ENCODE data around the gene ZNF697. TPM values are rescaled to one million over a fixed set of nuclear protein-coding genes. Genes with fewer than 3 reads are reported as not detected.
"Not testable (repeated sequence)": the region's sequence is repeated elsewhere in the genome, so short reads cannot be mapped to it uniquely, and the experiment has no call there.

Gene ZNF697
- total RNA-seq, 1 donor from 2014 or later, result 11.0 TPM

DNA sequence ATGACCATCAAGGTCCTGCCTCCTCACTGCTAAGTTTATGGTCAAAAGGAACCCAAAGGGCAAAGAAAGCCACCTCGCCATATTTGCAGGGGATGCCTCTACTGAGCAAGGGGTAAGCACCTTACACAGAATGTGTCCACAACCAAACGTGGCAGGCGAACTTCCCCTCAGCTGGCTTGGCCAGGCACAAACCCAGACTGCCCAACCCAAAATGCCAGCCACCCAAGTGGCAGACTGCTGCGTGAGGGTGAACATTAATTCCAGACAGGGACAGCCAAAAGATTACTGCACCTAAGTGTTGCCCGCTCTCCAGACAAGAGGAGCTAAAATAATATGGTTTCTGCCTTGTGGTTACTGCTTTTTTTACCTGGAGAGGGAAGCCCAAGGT, 16.0 kb downstream of the ZNF697 start:
- no peak for DNase-seq (ENCODE audit: low spot score)

DNA sequence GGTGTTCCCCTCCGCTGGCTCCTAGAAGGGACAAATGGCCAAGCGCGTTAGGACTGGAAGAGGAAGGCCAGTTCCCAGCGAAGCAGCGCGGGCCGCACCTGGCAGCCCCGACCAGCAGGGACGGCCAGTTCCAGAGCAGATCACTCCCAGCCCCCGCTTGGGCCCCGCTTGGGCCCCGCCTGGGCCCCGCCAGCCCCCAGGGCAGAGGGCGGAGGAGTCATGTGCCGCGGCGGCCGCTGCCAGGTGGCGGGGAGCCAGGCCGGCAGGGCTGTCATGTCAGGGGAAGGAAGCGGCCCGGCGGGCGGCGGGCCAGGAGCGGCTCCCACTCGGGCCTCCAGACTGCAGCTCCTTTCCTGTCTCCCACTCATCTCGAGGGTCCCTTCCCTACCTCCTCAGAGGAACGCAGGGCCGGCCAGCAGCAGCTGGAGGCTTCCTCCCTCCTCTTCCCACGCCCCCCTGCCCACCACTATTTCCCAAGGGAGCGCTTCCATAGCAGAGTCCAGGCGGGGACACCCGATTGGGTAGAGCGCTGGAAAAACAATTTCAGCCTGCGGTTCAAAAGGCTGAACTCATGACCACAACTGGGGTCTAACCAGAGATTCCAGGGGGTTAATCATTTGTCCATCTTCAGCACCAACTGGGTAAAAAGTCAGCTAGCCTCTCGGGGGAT, 16.5 kb downstream of the ZNF697 start:
- DNase-seq (ENCODE audit: low spot score), result peak; percentile 95

DNA sequence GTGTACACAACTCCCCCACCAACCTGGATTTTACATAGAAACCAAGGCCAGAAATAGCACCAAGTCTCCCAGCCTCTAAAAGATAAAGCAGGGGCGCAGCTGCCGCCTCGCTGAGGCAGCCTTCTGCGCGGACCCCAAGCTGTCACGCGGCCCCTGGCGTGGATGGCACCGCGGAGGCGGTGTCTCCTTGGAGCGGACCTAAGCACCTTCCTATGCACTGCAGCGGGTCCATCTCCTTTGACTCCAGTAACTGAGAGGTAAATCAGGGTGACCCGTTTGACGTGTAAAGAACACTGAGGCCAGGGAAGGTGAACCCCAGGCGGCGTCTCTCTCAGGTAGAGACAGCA, 17.0 kb downstream of the ZNF697 start:
- DNase-seq (ENCODE audit: low spot score), result no peak

DNA sequence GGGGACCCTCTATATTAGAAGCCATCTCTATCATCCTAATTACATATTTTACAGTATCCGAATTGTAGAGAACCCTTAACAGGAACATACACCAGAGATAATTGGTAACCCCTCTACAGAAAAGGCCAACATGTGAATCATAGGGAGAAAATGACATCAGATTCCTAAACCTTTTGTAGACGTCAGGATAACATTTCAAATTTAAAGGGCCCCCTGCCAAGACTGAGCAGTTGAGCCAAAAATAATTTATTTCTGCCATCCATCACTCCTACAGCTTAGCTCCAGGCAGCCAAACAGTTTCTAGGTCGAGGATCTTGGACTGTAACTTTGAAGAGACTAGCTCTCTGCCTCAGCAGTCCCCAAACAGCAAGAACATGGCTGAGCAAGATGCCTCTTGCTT, 21.2 kb downstream of the ZNF697 start:
- no peak for DNase-seq (ENCODE audit: low spot score)

DNA sequence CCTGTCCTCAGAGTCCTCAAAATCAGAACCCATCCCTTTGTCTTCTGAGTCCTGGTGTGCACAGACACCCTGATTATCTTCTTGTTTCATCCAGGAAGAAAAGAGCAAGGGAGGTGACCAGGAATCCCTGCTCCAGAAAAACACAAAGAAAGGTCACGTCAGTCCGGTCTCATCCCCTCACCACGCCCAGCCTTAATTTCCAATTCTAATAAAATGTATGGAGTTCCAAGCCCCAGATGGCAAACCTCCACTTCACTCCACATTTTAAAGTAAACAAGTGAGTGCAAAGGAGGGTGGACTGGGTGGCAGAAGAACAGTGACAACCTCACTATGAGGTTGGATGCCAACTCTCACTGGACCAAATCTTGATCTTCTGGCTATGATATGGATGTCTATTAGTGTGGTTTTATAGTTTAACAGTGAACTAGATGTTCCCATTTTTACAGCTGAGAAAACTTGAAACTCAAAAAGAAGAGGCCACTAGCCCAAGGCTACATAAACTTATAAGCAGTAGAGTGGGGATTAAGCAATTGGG, 22.0 kb downstream of the ZNF697 start:
- DNase-seq (ENCODE audit: low spot score), result no peak

DNA sequence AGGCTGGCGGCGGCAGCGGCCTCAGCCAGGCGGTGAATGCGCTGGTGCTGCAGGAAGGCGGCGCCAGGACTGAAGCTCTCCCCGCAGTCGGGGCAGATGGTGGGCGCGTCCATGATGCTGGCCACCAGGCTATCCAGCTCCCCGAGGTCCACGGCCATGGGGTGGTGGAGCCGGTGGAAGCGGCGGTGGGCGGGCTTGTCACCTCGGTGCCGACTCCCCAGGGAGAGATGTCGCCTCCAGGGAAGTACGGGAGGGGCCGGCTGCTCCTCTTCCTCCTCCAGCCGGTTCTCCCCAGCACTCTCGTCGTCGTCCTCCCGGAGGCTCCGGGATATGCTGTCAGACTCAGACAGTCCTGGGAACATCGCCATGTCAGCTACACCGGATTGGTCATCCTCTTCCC, 24.4 kb downstream of the ZNF697 start:
- DNase-seq (ENCODE audit: low spot score), result no peak

DNA sequence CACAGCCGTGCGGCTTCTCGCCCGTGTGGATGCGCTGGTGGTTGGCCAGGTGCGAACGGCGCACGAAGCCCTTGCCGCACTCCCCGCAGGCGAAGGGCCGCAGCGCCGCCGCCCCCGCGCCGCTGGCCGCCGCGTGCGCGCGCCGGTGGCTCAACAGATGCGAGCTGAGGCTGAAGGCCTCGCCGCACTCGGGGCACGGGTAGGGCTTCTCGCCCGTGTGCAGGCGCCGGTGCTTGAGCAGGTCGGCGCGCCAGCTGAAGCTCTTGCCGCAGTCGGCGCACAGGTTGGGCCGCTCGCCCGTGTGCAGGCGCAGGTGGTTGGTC, 24.9 kb downstream of the ZNF697 start:
- DNase-seq (ENCODE audit: low spot score), result no peak

DNA sequence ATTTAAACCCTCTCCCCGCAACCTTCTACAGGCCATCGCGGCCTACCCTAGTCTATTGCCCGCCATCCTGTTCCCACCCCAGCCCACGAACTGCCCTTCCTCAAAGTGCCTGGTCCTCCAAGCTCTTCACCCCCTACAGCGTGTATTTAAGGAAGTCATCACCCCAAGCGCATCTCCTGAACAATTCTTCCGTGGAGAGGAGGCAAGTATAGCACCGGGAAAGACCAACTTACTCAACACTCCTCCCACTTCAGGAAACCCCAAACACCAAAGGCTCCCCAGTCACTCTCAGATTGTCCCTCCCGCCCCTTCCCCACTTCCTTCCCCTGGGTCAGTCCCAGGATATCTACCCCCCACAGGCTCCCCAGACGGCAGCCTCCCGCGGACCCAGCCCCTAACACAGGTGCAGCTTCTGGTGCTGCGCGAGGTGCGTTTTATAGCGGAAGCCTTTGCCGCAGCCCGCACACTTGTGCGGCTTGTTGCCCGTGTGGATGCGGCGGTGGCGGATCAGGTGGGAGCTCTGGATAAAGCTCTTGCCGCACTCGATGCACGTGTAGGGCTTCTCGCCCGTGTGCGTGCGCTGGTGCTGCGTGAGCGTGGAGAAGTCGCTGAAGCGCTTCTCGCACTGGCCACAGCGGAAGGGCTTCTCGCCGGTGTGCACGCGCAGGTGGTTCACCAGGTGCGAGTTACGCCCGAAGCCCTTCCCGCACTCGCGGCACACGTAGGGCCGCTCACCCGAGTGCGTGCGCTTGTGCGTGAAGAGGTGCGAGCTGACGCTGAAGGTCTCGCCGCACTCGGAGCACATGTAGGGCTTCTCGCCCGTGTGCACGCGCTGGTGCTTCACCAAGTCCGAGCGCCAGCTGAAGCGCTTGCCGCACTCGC, 25.5 kb downstream of the ZNF697 start:
- DNase-seq (ENCODE audit: low spot score), result no peak

DNA sequence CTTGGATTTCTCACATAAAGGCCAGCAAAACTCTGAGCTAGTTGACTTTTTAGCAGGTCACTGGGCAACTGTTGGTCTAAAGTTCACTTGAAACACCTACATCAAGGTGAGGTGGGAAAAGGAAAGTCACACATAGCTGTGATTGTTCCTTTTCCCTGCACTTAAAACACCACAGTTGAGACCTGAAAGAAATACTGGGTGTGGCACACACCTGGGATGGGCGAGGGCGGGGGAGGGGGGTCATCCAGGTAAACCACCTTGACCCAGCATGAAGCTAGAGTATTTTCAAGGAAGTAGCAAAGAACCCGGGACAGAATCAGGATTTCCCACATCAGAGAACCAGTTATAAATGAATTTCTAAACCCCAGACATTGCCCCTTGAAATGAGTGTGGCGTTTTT, 26.4 kb downstream of the ZNF697 start:
- no peak for DNase-seq (ENCODE audit: low spot score)

DNA sequence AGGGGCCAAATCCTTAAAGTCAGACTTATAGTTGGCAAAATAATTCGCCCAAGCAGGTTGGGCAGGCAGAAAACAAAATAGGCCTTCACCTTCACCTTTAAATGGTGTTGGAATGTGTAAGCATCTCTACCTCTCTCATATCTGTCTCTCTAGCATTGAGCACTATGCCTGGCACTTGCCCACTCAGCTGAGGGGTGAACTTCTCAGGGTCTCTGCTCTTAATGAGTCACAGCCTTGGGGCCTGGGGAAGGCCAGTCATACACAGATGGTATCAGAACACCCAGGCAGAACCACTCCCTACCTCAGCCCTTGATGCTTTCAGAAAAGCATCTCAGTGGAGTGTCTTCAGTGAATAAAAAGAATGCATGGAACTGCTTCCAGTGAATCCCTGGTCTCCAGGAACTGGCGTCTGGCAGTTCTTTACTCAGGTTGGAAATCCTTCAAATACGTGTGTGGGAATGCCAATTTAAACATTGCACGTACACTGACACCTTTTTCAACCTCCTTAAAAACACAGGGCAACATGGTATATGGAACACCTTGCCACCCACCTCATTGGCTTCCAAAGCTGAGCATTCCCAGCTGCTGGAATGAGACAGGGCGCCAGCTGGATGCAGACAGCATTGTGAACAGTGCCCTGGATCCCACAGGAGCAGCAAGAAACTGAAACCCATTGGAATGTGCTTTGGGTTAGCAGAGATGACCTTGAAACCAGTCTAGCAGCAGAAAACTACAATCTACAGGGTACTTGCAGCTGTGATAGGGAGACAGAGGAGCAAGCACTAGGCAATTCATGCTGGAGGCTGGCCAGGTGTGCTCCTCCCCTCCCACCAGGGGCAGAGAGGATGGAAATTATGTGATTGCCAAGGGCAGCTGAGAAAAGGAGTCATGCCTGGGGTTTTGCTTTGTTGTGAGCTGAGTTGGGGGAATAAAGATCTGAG, 30.0 kb downstream of the ZNF697 start:
- DNase-seq (ENCODE audit: low spot score), result no peak

DNA sequence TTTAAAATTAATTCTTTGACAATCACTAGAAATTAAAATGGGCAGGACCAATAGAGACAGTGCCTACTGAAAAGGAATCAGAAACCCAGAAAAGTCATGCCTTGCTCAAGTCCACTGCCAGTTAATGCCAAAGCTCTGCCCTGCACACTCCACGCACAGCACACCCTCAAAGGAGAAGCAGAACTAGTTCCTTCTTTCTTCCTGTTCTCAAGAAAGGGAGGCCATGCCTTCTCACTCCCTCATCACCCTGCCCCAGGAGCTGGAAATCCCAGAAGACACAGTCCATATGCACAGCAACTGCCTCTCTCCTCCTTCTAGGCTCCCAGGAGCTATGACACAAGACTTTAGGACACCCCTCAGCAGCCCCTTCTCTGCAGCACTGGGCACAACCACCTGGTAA, 31.3 kb downstream of the ZNF697 start:
- not testable (repeated sequence) for DNase-seq (ENCODE audit: low spot score)

DNA sequence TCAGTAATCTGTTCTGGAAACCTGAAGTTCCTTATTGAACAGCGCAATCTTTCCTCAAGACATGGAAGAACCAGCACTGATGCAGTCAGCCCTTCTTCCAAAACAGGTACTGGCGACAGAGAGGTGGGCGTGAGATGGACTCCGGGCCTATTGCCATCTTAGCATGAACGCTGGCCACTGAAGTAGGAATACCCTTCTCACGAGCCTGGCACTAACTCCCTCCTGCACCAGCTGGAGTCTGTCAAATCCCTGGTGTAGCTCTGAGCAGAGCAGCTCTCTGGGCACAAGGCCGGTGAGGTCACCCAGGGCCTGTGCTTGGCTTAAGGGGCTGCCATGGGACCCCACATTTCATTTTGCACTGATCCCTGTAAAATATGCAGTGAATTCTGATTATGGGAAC, 33.0 kb downstream of the ZNF697 start:
- not testable (repeated sequence) for DNase-seq (ENCODE audit: low spot score)

DNA sequence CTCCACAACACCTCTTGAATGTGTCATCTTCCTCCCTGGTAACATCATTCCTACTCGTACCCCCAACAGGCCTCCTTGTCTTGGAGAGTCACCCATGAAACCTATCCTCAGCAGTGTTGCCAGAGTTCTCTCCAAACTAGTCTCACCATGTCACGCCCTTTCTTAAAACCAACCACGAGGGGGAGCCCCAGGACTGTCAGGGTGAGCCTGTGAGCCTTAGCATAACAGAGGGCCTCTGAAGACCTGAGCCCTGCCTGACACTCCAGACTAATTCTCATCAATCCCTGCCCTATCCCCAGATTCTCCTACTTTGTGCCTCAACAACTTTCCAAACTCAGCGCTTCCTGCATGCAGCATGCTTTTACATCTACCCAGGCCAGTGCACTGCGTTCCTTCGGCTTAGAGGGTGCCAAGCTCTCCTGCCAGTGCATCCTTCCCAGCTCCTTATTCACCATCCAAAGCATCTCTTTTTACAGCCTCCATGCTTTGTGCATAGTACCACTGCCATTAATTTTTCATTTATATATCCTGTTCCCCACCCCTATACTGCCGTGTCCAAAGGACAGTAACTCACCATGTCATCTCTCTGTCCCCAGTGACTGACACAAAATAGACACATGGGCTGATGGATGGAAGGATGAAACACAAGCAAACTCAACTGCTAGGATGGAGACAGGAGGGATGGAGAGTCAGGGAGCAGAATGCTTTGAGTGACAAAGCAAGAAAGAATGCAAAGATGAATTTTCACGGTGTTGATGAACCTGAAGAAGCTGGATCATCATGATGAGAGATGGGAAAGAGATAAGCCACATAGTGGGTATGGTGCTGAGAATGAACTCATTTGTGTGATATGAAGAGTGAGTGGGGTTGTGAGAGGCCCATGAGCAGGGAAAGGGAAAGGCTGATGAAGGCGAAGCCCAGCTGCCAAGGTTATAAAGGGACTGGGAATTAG, 34.0 kb downstream of the ZNF697 start:
- DNase-seq (ENCODE audit: low spot score), result no peak

DNA sequence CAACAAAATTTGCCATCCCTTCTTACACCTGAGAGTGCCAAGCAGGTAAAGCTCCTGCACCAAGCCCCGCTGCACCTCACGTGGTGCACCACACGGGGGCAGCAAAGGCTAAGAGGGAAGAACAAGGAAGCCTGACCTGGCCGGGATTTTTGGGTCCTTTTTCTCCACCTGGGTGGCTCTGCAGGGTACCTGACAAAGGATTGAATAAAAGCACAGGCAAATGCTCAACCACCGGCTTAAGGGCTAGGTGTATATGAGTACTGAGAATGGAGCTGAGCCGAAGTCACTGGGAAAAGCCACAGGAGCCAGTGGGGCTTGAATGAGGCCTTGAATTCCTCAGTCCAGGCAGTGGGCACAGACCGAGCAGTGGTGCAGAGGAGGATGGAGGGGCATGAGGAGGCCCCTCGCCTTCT, 36.4 kb downstream of the ZNF697 start:
- no peak for DNase-seq (ENCODE audit: low spot score)

DNA sequence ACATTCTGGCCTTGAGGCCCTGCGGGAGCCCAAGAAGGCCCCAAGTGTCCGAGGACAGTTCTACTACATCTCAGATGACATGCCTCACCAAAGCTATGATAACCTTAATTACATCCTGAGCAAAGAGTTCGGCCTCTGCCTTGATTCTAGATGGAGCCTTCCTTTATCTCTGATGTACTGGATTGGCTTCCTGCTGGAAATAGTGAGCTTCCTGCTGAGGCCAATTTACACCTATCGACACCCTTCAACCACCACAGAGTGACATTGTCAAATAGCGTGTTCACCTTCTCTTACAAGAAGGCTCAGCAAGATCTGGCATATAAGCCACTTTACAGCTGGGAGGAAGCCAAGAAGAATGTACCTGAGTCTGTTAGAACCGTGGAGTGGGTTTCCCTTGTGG, 39.2 kb downstream of the ZNF697 start:
- not testable (repeated sequence) for DNase-seq (ENCODE audit: low spot score)

DNA sequence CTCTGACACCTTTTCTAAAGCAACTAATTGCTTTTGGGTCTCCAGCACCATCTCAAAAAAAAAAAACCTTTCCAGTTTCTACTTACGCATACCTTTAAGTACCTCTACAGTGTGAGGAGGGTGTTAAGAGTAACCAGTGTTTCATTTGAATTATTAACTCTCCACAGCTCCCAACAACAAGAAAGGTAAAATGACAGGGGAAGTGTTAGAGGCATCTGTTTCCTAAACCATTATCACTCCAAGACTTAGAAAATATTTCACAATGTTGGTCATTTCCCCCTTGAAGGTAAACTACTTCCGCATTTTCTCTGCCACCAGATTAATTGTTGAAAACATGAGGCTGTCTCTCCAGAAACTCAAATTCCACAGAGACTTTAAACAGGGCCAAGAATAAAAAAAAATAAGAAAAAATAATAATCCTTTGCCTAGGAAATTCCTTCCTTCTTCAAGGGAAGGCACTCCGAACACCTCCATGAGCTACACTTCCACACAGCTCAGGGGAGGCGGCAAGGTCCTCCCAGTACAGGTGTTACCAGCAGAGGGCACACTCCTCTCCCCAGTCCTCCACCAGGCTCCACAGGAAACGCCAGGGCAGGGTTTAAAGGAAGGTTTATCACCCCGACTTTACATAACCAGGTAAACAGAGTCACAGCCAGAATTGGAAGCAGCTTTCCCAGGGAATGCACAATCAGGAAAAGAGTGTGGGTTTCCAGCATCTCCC, 40.8 kb downstream of the ZNF697 start:
- not testable (repeated sequence) for DNase-seq (ENCODE audit: low spot score)

DNA sequence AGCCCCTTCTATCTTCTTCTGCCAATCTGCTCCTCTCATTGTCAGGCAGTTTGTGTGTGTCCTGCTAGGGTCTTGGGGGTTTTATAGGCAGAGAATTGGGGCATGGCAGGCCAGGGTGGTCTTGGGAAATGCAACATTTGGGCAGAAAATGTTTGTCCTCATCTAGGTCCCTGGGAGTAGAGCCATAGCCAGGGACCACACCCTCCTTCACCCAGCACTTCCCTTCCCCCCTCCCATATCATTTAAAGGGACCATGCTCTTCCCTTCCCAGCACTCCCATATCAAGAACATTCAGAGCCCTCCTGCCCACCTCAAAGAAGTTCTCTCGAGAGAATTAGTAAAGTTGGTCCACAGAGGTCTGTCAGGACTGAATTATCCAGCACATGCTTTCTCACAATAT, 41.7 kb downstream of the ZNF697 start:
- DNase-seq (ENCODE audit: low spot score), result no peak

DNA sequence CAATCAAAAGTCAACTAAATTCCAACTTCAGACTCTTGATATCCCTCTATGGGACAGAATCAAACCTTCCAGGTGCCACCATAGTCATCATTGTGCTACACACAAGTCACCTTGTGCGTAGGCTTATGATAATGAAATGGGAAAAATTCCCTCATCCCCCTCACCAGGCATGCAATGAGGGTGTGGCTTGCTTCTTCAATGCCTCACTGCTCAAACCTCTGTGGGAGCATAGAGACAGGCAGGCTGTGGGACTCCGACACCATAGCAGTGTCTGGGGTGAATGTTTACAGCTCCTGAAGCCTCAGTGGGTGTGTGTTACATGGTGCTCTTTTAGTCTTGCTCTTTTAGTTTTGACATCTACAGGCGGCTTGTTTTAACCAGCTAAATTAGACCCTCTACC, 42.4 kb downstream of the ZNF697 start:
- no peak for DNase-seq (ENCODE audit: low spot score)

DNA sequence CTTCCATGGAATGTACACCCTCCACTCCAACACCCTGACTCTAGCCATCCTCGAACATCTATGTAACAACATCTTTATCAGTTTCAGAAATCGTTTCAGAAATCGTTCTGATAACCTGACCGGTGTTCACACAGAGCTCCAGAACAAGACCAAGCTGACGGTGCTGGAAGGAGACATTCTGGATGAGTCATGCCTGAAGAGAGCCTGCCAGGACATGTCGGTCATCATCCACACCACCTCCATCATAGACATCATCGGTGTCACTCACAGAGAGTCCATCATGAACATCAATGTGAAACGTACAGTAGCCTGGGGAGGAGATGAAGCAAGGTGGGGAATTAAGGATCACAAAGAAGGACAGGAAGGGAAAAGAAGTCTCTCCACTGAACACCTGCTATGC, 43.0 kb downstream of the ZNF697 start:
- DNase-seq (ENCODE audit: low spot score), result not testable (repeated sequence)

DNA sequence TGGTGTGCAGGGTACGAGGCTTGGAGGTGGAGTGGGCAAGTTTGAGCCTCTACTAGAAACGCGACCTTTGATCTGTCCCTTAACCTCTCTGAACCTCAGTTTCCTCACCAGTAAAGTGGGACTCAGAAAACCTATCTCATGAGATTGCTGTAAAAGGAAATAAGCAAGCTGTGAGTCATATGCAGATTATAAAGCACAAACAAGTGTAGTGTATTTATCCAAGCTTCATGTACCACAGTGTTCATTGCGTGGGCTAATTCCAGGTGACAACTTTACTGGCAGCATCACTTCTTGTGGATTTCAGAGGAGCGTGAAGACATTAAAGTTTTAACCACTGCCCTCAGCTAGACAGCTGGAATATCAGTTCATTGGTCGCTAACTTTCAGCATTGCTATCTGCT, 44.4 kb downstream of the ZNF697 start:
- no peak for DNase-seq (ENCODE audit: low spot score)

All from mesenteric fat pad (tissue), 1 donor.